HG03378 (cell line): ENCODE results near the gene SLC4A1AP.
A peak's percentile ranks its signal among the peaks of the same experiment; 100 is the strongest.
"Not testable (repeated sequence)": the region's sequence is repeated elsewhere in the genome, so short reads cannot be mapped to it uniquely, and the experiment has no call there.

Experiments used
- ATAC-seq: cut with Tn5 transposase; IDR thresholded peaks from one replicate; pipeline ENCODE4 v1.9.1; 2021; ENCODE audit warnings: mild to moderate bottlenecking, moderate library complexity; ENCODE audit not compliant: unreplicated experiment

Gene SLC4A1AP, protein sequence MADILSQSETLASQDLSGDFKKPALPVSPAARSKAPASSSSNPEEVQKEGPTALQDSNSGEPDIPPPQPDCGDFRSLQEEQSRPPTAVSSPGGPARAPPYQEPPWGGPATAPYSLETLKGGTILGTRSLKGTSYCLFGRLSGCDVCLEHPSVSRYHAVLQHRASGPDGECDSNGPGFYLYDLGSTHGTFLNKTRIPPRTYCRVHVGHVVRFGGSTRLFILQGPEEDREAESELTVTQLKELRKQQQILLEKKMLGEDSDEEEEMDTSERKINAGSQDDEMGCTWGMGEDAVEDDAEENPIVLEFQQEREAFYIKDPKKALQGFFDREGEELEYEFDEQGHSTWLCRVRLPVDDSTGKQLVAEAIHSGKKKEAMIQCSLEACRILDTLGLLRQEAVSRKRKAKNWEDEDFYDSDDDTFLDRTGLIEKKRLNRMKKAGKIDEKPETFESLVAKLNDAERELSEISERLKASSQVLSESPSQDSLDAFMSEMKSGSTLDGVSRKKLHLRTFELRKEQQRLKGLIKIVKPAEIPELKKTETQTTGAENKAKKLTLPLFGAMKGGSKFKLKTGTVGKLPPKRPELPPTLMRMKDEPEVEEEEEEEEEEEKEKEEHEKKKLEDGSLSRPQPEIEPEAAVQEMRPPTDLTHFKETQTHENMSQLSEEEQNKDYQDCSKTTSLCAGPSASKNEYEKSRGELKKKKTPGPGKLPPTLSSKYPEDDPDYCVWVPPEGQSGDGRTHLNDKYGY

DNA sequence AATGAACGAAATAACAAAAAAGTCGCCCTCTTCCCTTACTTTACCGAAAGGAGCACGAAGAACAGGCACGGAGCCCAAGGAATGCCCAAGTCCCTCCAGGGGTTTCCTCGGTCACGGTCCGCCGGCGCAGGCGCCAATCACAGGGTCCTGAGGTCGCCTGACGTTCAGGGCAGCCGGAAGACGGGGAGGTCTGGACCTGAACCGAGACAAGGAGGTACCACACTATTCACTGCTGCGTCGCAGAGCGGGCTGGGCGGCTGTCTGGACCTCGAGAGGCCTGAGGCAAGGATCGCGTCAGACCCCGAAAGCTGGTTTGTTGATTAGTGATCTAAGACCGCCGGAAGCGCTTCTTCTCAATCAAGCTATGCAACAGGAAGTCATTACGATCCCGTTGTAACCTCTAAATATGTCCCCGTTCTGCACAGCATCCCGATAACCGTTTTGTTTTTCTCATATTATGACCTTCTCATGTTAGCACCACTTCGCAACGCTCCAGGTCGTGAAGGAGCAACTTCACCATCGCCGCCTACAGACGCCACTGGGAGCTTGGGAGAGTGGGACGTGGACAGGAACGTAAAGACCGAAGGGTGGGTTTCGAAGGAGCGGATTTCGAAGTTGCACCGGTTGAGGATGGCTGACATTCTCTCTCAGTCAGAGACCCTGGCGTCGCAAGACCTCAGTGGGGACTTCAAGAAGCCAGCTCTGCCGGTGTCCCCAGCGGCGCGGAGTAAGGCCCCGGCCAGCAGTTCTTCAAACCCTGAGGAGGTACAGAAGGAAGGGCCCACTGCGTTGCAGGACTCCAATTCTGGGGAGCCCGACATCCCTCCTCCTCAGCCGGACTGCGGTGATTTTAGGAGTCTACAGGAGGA lies at the start of gene SLC4A1AP, which contains the start of gene SUPT7L:
Gene SLC4A1AP (plus strand): TSS at position 605 of the 869 bp plus-strand sequence. CDS start 26 bp downstream, at position 631.
Gene SUPT7L (minus strand): TSS at position 330 of the 869 bp plus-strand sequence. CDS start 1,422 bp downstream, outside the sequence.
- peak; percentile 67 for ATAC-seq

DNA sequence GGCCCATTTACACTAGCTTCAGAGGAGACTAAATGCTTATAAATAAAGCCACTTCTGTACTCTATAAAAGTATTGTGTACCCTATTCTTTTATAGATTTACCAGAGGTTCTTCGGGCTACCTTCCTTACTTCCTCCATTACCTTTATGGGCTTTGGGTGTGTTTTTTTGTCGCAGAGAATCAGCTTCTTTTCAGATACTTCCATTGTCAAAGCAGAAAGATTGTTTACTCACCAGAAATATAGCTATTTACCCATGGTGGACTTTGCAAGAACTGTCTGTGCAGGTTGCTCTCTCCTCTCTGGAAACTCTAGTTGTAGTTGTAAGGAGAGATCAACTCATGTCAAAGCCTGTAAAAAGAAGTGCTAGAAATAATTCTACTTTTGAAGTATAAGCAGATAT lies 49.7 kb upstream of the SLC4A1AP start:
- ATAC-seq, result no peak

DNA sequence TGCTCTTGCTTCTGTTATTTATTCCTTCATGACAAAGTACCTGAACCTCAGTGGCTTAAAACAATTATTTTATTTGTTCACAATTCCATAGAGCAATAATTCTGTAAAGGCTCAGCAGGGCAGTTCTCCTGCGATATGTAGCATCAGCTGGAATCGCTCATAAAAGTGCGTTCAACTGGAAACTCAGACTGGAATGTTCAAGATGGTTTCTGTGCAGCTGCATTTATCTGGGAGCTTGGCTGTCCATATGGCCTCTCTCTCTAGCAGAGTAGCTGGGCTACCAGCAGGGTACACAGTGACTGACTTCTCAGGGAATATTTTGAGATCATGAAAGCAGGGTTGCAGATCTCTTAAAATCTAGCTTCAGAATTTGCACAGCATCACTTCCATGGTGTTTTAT lies 48.4 kb upstream of the SLC4A1AP start:
- ATAC-seq, result no peak

DNA sequence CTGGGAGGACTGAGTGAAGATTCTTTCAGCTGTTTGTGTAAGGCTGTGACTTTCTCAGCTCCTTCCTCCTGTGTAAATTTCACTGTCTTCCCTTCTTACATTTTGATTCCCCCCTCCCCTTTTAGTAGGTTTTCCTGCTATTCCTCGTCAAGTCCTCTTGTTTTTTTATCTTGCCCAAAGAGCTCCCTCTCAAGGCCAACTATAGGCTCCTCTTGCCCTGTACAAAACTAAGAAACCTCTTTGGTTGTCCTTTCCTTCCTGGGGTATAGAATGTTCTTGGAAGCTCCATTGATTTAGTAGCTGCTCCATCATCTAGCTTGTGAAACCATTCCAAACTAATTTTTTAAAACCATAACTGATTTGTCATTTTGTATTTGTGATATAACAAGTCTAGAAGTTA lies 42.2 kb upstream of the SLC4A1AP start:
- no peak for ATAC-seq

DNA sequence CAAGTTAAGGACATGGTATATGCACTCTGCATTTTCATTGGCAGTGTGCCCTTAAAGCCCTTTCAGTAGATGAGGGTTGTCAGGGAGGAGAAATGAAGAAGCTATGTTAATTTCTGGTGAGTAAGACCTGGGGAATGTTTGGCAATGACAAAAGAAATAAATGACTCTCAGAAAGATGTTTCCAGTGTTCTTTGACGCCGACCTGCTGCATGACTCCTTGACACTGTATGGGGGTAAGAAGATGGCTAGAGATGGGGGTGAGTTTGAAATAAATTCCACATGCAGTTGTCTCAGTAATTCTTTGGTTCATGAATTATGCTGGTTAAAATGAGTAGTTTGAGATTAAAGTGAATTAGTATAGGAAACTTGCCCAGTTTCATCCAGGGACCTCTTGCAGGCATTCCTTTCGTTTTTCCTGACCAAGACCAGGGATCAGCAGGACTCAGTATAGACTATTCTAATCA lies 40.7 kb upstream of the SLC4A1AP start:
- ATAC-seq, result no peak

DNA sequence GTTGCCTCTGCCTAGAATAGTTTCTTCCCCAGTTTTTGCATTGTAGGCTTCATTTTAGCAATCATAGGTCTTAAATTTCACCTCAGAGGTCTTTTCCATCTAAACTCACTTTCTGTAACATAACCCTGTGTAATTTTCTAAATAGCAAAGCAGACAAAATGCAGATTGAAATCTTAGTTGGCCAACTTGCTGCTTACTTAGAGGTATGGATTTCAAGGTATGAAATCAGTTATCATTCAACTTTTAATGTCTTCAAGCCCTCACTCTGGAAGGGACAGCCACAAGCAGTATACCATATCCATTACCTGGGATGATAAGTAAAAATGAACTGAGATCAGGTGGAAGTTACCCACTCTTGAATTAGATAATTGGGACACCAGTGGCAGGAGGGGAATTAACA lies 38.7 kb upstream of the SLC4A1AP start:
- ATAC-seq, result no peak

DNA sequence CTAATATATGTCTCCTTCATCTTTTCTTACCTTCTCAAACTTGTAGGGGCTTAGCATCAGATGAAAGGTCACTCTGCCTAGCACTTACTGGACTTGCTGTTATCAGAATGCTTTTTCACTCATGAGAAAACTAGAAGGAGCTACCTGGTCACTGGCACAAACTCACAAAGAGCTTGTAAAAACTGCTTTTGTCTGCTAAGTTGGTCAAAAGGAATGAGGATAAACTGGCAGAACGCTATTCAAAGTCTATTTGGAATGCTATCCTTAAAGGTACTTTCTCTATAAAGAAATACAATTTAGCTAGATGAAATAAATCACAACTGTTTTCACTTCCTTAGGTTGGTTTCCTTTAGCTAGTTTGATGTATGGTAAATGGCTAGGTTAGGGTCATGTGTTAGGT lies 37.4 kb upstream of the SLC4A1AP start:
- not testable (repeated sequence) for ATAC-seq

DNA sequence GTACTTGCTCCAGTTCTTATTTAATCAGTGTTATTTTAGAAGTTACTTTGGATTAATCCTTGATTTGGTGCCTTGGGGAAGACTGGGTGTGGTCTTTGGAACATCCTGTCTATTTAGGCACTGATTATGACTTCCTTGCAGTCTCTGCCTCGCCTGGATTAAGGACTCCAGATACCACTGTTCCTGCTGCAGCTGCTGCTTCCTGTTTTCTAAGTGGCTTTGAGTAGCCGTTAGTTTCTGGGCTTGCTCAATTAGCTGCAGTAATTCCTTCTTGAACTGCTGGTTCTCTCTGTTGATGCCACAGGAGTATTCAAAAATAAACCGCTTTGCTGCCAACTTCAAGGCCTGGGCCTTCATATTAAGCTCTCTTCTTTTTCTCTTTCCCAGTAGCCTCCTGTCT lies 36.8 kb upstream of the SLC4A1AP start:
- not testable (repeated sequence) for ATAC-seq

DNA sequence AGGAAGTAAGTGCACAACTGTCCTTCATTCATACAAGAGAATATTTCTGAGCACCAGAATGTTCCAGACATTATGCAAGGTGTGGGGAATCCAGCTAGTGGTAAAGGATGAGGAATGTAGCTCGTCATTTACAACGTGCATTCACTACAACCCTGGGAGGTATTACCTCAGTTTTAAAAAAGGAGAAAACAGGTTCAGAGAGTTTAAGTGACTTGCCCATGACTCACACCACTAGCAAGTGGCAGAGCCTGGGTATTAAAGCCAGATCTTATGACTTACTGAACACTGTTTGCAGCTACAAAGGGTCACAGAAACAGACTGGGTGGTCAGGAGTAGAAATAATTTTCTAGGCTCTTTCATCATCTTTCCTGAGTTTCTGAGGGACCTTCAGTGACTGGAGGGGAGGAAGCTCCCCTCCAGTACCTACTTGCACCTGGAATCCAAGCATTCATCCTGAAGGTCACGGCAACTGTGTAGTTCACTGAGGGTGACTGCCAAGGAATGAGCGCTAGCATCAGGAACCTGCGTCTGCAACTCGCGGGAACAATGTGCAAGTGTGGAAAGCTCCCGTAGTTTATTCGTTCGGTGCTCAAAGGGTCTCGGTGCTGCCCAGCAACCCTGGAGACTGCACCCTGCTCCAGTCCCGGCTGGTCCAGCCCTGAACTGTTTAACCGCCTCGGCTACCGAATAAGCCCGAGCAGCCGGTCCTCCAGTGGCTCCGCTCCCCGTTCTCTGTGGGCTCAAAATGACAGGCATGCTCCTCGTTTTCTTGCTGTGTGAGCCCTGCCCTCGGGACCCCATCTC lies 35.5 kb upstream of the SLC4A1AP start:
- peak; percentile 20 for ATAC-seq

DNA sequence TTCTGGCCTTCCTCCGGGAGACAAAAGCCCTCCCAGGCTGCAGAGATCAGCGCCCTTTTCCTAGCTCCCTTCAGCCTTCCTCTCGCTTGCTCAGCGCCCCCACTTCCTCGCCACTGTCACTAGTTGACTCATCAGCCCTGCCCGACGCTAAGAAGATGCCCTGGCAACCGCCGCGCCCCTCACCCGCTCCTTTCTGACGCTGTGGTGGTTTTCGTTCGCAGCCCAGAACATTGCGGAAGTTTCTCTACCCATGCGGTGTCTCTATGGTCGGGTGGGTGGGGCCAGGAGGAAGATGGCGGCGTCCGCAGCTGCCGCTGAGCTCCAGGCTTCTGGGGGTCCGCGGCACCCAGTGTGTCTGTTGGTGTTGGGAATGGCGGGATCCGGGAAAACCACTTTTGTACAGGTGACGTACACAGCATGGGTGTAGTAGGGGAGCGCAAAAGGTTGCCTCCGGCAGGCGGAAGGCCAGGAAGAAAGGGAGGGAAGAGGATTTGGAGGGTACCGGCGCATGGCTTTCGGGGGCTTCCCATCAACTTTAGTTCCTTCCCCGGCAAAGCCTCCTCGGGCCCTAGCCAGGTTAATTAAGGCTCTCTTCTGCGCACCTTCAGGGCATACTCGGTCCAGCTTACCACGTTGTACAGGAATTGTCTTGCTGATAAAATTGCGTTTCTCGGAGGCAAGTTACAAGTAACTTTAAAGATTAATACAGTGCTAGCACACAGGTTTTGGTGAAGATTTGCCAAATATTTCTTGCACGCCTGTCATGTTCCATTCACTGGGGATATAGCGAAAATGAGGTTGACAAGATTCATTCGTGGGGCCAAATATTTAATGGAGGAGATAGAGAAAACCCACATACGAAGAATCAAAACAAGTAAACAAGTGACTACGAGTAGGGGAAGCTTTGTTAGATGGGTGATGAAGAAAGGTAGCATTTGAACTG lies 34.7 kb upstream of the SLC4A1AP start, which contains the start of the genes CCDC121 and GPN1:
Gene CCDC121 (minus strand): TSS at position 246 of the 943 bp plus-strand sequence. CDS start 1,213 bp downstream, outside the sequence.
Gene GPN1 (plus strand): TSS at position 284 of the 943 bp plus-strand sequence. CDS start 9 bp downstream, at position 293.
- peak; percentile 88 for ATAC-seq

DNA sequence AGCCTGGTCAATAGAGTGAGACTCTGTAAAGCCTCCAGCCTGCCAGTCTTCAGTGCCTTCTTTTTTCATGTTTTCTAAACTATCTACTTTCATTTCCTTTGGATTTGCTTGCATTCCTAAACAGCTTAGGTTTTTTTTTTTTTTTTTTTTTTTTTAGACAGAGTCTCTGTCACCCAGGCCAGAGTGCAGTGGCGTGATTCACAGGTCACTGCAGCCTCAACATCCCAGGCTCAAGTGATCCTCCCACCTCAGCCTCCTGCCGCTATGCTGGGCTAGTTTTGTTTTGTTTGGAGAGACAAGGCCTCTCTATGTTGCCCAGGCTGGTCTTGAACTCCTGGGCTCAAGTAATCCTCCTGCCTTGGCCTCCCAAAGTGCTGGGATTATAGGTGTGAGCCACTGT lies 33.4 kb upstream of the SLC4A1AP start:
- ATAC-seq, result not testable (repeated sequence)

DNA sequence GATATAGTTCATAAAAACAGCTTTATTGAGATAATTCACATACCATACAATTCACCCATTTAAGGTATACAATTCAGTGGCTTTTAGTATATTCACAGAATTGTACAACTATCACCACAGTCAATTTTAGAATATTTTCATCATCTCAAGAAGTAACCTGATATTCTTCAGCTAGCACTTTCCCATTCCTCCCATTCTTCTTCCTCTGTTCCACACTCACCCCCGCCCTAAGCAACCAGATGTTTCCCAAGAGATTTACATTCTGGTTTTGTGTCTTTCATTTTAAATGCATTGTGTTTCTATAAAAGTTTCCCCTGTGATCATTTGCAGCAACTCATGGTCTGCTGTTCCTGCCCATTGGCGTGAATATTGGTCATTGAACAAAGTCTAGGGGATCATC lies 29.4 kb upstream of the SLC4A1AP start:
- no peak for ATAC-seq

DNA sequence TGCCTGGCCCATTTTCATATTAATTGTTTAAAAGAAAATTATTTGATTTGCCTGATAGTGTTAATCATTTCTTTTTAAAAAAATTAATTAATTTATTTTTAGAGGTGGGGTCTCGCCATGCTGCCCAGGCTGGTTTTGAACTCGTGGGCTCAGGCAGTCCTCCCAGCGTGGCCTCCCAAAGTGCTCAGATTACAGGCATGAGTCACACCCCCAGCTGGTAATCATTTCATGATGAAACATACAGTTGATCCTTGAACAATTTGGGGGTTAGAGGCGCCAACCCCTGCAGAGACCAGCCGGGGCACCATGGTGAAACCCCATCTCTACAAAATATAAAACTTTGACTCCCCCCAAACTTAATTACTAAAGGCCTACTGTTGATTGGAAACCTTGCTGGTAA lies 26.9 kb upstream of the SLC4A1AP start:
- ATAC-seq, result no peak

DNA sequence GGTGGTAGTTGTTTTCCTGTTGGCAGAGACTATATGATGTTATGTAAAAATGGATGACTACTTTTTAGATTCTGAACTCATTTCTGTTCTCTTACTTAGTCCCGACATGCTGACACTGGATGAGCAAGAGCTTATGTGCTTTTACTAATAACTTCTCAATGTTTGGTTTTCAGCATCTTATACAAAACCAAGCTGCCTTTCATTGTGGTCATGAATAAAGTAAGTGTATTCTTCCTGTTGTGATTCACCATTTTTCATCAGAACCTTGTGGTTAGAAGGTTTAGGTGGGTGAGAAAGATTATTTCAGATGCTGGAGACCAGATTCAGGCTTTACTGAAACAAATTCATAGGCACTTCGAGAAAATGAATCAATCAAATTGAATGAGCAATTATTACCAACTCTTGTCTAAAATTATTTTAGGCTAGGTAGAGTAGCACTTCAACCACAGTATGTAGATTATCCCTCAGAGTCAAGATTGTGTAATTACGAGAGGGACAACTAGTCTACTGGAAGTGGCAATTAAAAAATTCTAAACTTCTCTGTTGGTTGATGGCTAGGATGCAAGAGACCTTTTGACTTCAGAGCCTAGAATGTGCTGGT lies 25.6 kb upstream of the SLC4A1AP start:
- ATAC-seq, result no peak

DNA sequence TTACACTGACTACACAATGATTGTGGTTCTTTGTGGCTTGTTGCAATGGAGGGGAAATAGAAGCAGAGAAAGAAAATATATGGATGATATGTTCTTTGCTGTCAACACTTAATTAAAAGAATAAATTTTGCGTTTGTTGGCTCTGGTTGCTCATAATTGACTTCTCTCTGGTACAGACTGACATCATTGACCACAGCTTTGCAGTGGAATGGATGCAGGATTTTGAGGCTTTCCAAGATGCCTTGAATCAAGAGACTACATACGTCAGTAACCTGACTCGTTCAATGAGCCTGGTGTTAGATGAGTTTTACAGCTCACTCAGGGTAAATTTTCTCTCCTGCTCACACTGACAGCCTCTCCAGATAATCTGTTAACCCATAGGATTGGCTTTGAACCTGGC lies 25.0 kb upstream of the SLC4A1AP start:
- no peak for ATAC-seq

DNA sequence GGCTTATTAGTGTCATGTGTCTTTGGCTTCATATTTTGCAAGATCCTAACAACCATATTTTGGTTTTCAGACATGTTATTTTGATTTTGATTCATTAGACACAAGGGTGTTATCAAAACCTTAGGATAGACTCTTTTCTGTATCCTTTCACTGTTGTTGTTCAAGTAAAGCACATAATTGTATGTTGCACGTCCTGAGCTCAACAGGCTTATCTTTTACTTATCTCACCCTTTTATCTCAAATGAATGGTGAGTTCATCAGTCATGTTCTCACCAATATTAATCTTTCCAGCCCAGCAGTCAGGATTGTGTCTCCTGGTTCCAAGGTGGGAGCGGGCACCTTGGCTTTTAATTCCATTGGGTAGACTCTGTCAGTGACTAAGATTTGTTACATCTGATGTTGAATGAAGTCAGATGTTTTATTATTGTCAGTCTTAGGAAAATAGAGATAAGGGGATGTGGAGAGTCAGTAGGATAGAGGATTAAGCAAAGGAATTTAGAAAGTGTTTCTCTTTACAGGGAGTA lies 22.9 kb upstream of the SLC4A1AP start:
- no peak for ATAC-seq

DNA sequence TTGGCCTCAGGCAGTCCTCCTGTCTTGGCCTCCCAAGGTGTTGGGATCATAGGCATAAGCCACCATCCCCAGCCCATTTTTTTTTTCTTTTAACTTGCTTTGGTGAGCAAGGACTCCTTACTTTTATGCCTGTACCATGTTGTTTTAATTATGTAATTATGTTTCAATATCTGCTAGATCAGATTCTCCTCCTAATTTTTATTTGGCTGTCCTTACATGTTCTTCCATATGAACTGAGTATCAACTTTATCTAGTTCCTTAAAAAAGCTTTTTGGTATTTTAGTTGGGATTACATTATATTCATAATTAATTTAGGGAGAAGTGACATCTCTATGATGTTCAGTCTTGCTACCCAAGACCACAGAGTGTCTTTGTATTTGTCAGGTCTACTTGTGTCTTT lies 18.5 kb upstream of the SLC4A1AP start:
- ATAC-seq, result no peak

DNA sequence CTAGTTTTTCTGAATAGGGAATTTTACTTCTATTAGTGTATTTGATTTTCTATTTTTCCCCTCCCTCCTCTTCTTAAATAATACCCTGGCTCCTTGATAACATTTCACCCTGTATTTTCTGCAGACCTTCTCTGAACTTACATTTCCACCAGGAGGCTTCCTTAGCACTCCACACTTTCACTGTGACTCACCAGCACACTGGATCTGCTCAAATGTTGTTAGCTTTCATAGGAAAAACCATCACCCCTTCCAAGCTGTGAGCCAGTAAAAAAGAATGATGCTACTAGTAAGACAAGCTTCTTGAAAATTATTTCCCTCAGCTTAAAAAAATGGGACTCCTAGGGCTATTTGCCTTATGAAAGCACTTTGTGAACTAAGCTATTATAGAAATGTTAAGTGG lies 16.4 kb upstream of the SLC4A1AP start:
- ATAC-seq, result no peak
